WTC11 (cell line): Measurements from ENCODE around the gene CCNG1. TPM values are rescaled to one million over a fixed set of nuclear protein-coding genes. Genes with fewer than 3 reads are reported as not detected.
"Not testable (repeated sequence)": the region's sequence is repeated elsewhere in the genome, so short reads cannot be mapped to it uniquely, and the experiment has no call there.

Experiments
- ATAC-seq: fragments of 200-7000 bp; cut with Tn5 transposase; 2 replicates; pipeline ENCODE4 v1.10.0; 2021; ENCODE audit warnings: mild to moderate bottlenecking, moderate library complexity
- CTCF ChIA-PET: fragments of 300-600 bp; sonication (Branson Sonifier 250); formaldehyde crosslinking; loops from one replicate; lab custom pipeline; 2021; ENCODE audit warnings: antibody characterized with exemption; lab: Charles Lee
- POLR2A ChIA-PET: fragments of 350-600 bp; sonication (Branson Sonifier 250); formaldehyde crosslinking; loops from one replicate; lab custom pipeline; 2021; ENCODE audit warnings: antibody characterized with exemption; lab: Charles Lee
- DNase-seq: peaks from one replicate; pipeline ENCODE4 v3.0.0; 2021; ENCODE audit warnings: low spot score
- H3K27ac Mint-ChIP-seq: 2 replicates; pipeline ENCODE4 v1.8.0; 2021; ENCODE audit warnings: mixed read lengths
- H3K27me3 Mint-ChIP-seq: 2 replicates; pipeline ENCODE4 v1.8.0; 2021; ENCODE audit warnings: low read depth, mild to moderate bottlenecking, moderate library complexity, mixed read lengths
- H3K36me3 Mint-ChIP-seq: 2 replicates; pipeline ENCODE4 v1.8.0; 2021; ENCODE audit warnings: mixed read lengths
- H3K4me1 Mint-ChIP-seq: 2 replicates; pipeline ENCODE4 v1.8.0; 2022; ENCODE audit warnings: mixed read lengths
- H3K4me3 Mint-ChIP-seq: 2 replicates; pipeline ENCODE4 v1.8.0; 2021; ENCODE audit warnings: mild to moderate bottlenecking, moderate library complexity, mixed read lengths
- H3K9me3 Mint-ChIP-seq: 2 replicates; pipeline ENCODE4 v1.8.0; 2021; ENCODE audit warnings: mixed read lengths
- HMGA2 ChIP-seq: fragments of 250-450 bp; sonication (Bioruptor Pico); IDR thresholded peaks from 2 replicates; pipeline ENCODE4 v1.4.0; 2021; ENCODE audit warnings: mild to moderate bottlenecking, moderate library complexity
- NFATC4 ChIP-seq: fragments of 250-450 bp; sonication (Bioruptor Pico); IDR thresholded peaks from 2 replicates; pipeline ENCODE4 v1.9.0; 2021; ENCODE audit warnings: mild to moderate bottlenecking
- NFYB ChIP-seq: sonication (generic); formaldehyde crosslinking; conservative IDR thresholded peaks from 2 replicates; pipeline ENCODE4 v1.8.0; 2022; ENCODE audit warnings: low read depth, missing genetic modification reagents
- OVOL2 ChIP-seq: fragments of 250-450 bp; sonication (Bioruptor Pico); IDR thresholded peaks from 2 replicates; pipeline ENCODE4 v1.9.0; 2021; ENCODE audit warnings: mild to moderate bottlenecking, borderline replicate concordance
- RELA ChIP-seq: sonication (generic); formaldehyde crosslinking; IDR thresholded peaks from 2 replicates; pipeline ENCODE4 v1.8.1; 2022; ENCODE audit warnings: missing genetic modification reagents, mild to moderate bottlenecking, borderline replicate concordance
- RORB ChIP-seq: fragments of 250-450 bp; sonication (Bioruptor Pico); IDR thresholded peaks from 2 replicates; pipeline ENCODE4 v1.9.0; 2021; ENCODE audit warnings: mild to moderate bottlenecking
- SMAD4 ChIP-seq: sonication (generic); formaldehyde crosslinking; IDR thresholded peaks from 2 replicates; pipeline ENCODE4 v1.8.0; 2022; ENCODE audit warnings: mild to moderate bottlenecking, missing genetic modification reagents
- SP1 ChIP-seq: sonication (generic); formaldehyde crosslinking; conservative IDR thresholded peaks from 2 replicates; pipeline ENCODE4 v1.8.1; 2022; ENCODE audit warnings: missing genetic modification reagents
- TCF7 ChIP-seq: sonication (generic); formaldehyde crosslinking; IDR thresholded peaks from 2 replicates; pipeline ENCODE4 v1.8.0; 2022; ENCODE audit warnings: mild to moderate bottlenecking, low read depth, missing genetic modification reagents, moderate library complexity
- ZNF219 ChIP-seq: sonication (generic); formaldehyde crosslinking; IDR thresholded peaks from 2 replicates; pipeline ENCODE4 v1.8.0; 2023; ENCODE audit warnings: missing genetic modification reagents, mild to moderate bottlenecking, borderline replicate concordance
- total RNA-seq: library from RNA; stranded (reverse); gene quantifications from 3 replicates; pipeline ENCODE4 v1.2.3, GENCODE V29; 2021
- TF ChIP-seq, protein P1 (sequence below): fragments of 250-450 bp; sonication (Bioruptor Pico); conservative IDR thresholded peaks from 2 replicates; pipeline ENCODE4 v1.9.0; 2021; ENCODE audit warnings: mild to moderate bottlenecking
- TF ChIP-seq, protein P2 (sequence below): sonication (generic); formaldehyde crosslinking; IDR thresholded peaks from 2 replicates; pipeline ENCODE4 v1.8.1; 2022; ENCODE audit warnings: low read depth, missing genetic modification reagents, borderline replicate concordance
- TF ChIP-seq, protein P3 (sequence below): sonication (generic); formaldehyde crosslinking; conservative IDR thresholded peaks from 2 replicates; pipeline ENCODE4 v1.8.1; 2022; ENCODE audit warnings: mild to moderate bottlenecking, missing genetic modification reagents
- TF ChIP-seq, protein P4 (sequence below): sonication (generic); formaldehyde crosslinking; IDR thresholded peaks from 2 replicates; pipeline ENCODE4 v1.8.1; 2023; ENCODE audit warnings: mild to moderate bottlenecking, missing genetic modification reagents, moderate library complexity
- TF ChIP-seq, protein P5 (sequence below): sonication (generic); formaldehyde crosslinking; IDR thresholded peaks from 2 replicates; pipeline ENCODE4 v1.8.0; 2022; ENCODE audit warnings: mild to moderate bottlenecking, missing genetic modification reagents

Gene CCNG1
- total RNA-seq, 1 experiment from 2014 or later: 433 TPM

DNA sequence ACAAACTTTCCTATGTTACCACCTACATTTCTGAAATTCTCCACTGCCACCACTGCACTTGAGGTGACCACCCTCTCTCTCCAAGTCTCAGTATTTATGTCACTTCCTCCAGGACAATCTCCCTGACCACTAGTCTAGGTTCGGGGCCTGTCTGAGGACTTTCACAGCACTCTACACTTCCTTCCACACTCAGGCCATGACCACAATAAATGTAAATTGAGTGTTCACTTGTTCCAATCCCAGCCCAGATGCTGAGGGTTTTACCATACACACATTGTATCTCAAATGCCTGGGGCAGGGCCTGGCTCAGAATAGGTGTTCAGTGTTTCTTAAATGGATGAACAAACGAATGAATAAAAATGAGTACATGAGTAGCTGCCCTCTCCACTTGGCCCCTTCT, 26.9 kb upstream of the CCNG1 start (continued):
- TF ChIP-seq, protein P1, sequence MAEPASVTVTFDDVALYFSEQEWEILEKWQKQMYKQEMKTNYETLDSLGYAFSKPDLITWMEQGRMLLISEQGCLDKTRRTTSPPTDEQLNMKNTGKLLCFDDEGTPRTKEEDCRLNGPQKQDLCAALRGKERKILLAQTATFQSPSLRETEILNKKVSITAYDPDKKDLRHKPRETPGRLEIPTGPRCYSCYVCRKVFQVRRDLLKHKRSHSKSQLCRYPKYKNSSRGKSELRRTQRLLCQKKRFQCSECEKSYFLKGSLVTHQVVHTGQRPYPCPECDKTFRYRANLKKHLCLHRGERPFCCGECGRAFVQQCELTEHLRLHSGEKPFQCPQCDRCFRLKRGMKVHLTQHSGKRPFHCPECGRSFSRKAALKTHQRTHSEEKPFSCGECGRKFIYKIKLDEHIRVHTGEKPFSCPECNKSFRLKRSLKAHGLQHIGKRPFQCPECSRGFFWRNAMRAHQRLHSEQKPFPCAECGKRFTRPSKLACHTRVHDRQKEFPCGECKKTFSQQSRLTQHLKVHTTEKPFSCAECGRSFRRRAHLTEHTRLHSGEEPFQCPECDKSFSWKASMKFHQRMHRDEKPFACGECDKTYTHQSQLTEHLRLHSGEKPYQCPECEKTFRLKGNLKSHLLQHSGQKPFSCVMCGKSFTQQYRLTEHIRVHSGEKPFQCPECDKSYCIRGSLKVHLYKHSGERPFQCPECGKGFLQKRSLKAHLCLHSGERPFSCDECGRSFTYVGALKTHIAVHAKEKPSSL (CRISPR knock-in tag): no peak
- TF ChIP-seq, protein P2, sequence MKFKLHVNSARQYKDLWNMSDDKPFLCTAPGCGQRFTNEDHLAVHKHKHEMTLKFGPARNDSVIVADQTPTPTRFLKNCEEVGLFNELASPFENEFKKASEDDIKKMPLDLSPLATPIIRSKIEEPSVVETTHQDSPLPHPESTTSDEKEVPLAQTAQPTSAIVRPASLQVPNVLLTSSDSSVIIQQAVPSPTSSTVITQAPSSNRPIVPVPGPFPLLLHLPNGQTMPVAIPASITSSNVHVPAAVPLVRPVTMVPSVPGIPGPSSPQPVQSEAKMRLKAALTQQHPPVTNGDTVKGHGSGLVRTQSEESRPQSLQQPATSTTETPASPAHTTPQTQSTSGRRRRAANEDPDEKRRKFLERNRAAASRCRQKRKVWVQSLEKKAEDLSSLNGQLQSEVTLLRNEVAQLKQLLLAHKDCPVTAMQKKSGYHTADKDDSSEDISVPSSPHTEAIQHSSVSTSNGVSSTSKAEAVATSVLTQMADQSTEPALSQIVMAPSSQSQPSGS (CRISPR knock-in tag): no peak
- TF ChIP-seq SP1 (CRISPR knock-in tag) (no peak), SMAD4 (no peak)
- TF ChIP-seq, all 79 proteins: peak for 0

DNA sequence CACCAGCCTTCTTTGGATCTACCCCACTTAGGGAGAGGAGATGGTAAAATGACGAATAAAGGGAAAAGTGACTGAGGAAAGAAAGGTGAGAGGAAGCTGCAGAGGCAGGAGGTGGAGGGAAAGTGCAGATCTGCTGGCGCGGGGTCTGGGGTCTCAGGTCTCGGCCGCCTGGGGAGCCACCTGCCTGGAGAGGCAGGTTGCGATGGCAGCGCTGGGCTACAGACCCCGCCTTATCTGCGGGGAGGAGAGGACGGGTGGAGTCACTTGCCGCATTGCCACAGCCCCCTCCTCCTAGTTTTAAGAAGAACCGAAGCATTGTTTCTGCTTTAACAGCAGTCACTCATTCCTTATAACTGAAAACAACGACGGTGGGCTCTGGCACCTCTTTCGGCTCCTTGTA, 21.7 kb upstream of the CCNG1 start:
- H3K36me3 Mint-ChIP-seq, POLR2A ChIA-PET, CTCF ChIA-PET, H3K9me3 Mint-ChIP-seq, H3K27me3 Mint-ChIP-seq, H3K27ac Mint-ChIP-seq: not testable (repeated sequence)
- Mint-ChIP-seq H3K4me1 (peaks cover 36% of the 10 kb centered on the region), H3K4me3 (peak overlapping the region; percentile 61)
- DNase-seq: peak; percentile 56
- ATAC-seq: peak; percentile 96

DNA sequence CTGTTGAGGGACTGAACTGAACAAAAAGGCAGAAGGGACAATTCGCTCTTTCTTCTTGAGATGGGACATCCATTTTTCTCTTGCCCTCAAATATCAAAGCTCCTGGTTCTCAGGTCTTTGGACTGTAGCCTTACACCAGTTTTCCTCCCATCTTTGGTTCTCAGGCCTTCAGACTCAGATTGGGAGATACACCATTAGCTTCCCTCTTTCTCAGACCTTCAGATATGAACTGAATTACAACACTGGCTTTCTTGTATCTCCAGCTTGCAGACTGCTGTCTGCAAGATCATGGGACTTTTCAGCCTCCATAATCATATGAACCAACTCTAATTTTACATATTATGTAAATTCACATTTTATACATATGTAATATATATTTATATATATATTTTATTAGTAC, 12.6 kb upstream of the CCNG1 start:
- POLR2A ChIA-PET: no interaction called here
- TF ChIP-seq ZNF219 (CRISPR knock-in tag) (no peak), SMAD4 (no peak), TCF7 (no peak), OVOL2 (CRISPR knock-in tag) (no peak), NFYB (CRISPR knock-in tag) (no peak), HMGA2 (no peak), NFATC4 (no peak), RELA (CRISPR knock-in tag) (no peak), RORB (no peak)
- TF ChIP-seq, protein P3, sequence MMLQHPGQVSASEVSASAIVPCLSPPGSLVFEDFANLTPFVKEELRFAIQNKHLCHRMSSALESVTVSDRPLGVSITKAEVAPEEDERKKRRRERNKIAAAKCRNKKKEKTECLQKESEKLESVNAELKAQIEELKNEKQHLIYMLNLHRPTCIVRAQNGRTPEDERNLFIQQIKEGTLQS: no peak
- TF ChIP-seq, protein P4, sequence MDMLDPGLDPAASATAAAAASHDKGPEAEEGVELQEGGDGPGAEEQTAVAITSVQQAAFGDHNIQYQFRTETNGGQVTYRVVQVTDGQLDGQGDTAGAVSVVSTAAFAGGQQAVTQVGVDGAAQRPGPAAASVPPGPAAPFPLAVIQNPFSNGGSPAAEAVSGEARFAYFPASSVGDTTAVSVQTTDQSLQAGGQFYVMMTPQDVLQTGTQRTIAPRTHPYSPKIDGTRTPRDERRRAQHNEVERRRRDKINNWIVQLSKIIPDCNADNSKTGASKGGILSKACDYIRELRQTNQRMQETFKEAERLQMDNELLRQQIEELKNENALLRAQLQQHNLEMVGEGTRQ (CRISPR knock-in tag): no peak
- TF ChIP-seq, protein P5, sequence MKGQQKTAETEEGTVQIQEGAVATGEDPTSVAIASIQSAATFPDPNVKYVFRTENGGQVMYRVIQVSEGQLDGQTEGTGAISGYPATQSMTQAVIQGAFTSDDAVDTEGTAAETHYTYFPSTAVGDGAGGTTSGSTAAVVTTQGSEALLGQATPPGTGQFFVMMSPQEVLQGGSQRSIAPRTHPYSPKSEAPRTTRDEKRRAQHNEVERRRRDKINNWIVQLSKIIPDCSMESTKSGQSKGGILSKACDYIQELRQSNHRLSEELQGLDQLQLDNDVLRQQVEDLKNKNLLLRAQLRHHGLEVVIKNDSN: no peak

DNA sequence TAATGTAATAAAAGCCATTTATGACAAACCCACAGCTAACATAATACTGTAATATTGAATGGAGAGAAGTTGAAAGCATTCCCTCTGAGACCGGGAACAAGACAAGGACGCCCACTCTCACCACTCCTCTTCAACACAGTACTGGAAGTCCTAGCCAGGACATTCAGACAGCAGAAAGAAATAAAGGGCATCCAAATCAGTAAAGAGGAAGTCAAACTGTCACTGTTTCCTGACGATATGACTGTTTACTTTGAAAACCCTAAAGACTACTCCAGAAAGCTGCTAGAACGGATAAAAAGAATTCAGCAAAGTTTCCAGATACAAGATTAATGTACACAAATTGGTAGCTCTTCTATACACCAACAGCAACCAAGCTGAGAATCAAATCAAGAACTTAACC, 11.3 kb upstream of the CCNG1 start:
- H3K9me3 Mint-ChIP-seq, H3K36me3 Mint-ChIP-seq, H3K4me3 Mint-ChIP-seq, H3K27ac Mint-ChIP-seq, POLR2A ChIA-PET, H3K4me1 Mint-ChIP-seq, ATAC-seq, DNase-seq, CTCF ChIA-PET, H3K27me3 Mint-ChIP-seq: not testable (repeated sequence)

More for the DNA sequence above, 12.6 kb upstream of the CCNG1 start:
- H3K36me3 Mint-ChIP-seq: peaks cover 6% of the 10 kb centered on the region
- no peak overlapping the region for H3K27ac Mint-ChIP-seq
- H3K4me1 Mint-ChIP-seq: peaks cover under 1% of the 10 kb centered on the region; the same call in 1 of the 2 replicates
- H3K4me3 Mint-ChIP-seq: no peak overlapping the region
- no peak for ATAC-seq
- CTCF ChIA-PET: no interaction called here
- no peak for DNase-seq
- H3K27me3 Mint-ChIP-seq: no peaks in the 10 kb centered on the region
- H3K9me3 Mint-ChIP-seq: peaks cover 10% of the 10 kb centered on the region
